Germinal center (tissue), 1 donor: ENCODE measurements around the gene MRPL55.

Source experiments
- DNase-seq: peaks from one replicate; pipeline ENCODE4 v3.0.0; 2012; ENCODE audit warnings: mixed read lengths, low spot score

MRPL55 gene

GRCh38 chr1:228084797-228085196 lies 24.3 kb downstream of the MRPL55 start:
- DNase-seq: no peak

- no peak for DNase-seq
Observed at GRCh38 chr1:228084325-228084724, 24.8 kb downstream of the MRPL55 start.

- no peak for DNase-seq
Observed at GRCh38 chr1:228083871-228084278, 25.2 kb downstream of the MRPL55 start.

GRCh38 chr1:228082918-228083870 lies 25.9 kb downstream of the MRPL55 start:
- peak; percentile 54 for DNase-seq

GRCh38 chr1:228082214-228082917 lies 26.7 kb downstream of the MRPL55 start, which contains the start of gene ARF1:
Gene ARF1, plus strand, starts transcription at chr1:228082708. Its CDS starts 14,407 bp downstream, at chr1:228097115.
- DNase-seq: peak; percentile 97

GRCh38 chr1:228081578-228082213 lies 27.4 kb downstream of the MRPL55 start:
- no peak for DNase-seq

GRCh38 chr1:228081144-228081543 lies 28.0 kb downstream of the MRPL55 start:
- no peak for DNase-seq

GRCh38 chr1:228079601-228080263 lies 29.4 kb downstream of the MRPL55 start:
- DNase-seq: no peak

- DNase-seq: no peak
Observed at GRCh38 chr1:228079013-228079412, 30.1 kb downstream of the MRPL55 start.

GRCh38 chr1:228077565-228078330 lies 31.4 kb downstream of the MRPL55 start:
- DNase-seq: no peak

- no peak for DNase-seq
Observed at GRCh38 chr1:228076796-228077430, 32.2 kb downstream of the MRPL55 start.

- no peak for DNase-seq
Observed at GRCh38 chr1:228075801-228076271, 33.3 kb downstream of the MRPL55 start.

GRCh38 chr1:228074954-228075730 lies 34.0 kb downstream of the MRPL55 start:
- no peak for DNase-seq

- DNase-seq: no peak
Observed at GRCh38 chr1:228073857-228074545, 35.1 kb downstream of the MRPL55 start.

- no peak for DNase-seq
Observed at GRCh38 chr1:228073061-228073856, 35.8 kb downstream of the MRPL55 start.

GRCh38 chr1:228072658-228073043 lies 36.4 kb downstream of the MRPL55 start:
- DNase-seq: no peak

- no peak for DNase-seq
Observed at GRCh38 chr1:228071839-228072657, 37.1 kb downstream of the MRPL55 start.
